Activated T-cell treated with anti-CD3 and anti-CD28 coated beads for 48 hours (primary cell): ENCODE measurements around the gene TXNDC17.
"Not testable (repeated sequence)": the region's sequence is repeated elsewhere in the genome, so short reads cannot be mapped to it uniquely, and the experiment has no call there.

Experiments
- DNase-seq: peaks from one replicate; pipeline ENCODE4 v3.0.0-alpha.2; 2020; ENCODE audit warnings: low read depth

Gene TXNDC17

GRCh38 chr17:6637458-6637840 is 3.4 kb upstream of the TXNDC17 start:
- no peak for DNase-seq

- no peak for DNase-seq
Measured at GRCh38 chr17:6638046-6638908, 2.6 kb upstream of the TXNDC17 start.

- no peak for DNase-seq
Measured at GRCh38 chr17:6639014-6639585, 1.8 kb upstream of the TXNDC17 start.

GRCh38 chr17:6639586-6640535 is 999 bp upstream of the TXNDC17 start:
- DNase-seq: peak; percentile 36

- no peak for DNase-seq
Measured at GRCh38 chr17:6641247-6641863, 495 bp downstream of the TXNDC17 start.

- no peak for DNase-seq
Measured at GRCh38 chr17:6642592-6642991, 1.7 kb downstream of the TXNDC17 start.

GRCh38 chr17:6643451-6644125 is 2.7 kb downstream of the TXNDC17 start:
- DNase-seq: no peak

- no peak for DNase-seq
Measured at GRCh38 chr17:6648181-6648580, 7.3 kb downstream of the TXNDC17 start.

- peak; percentile 95 for DNase-seq
Measured at GRCh38 chr17:6651354-6651918, 10.6 kb downstream of the TXNDC17 start, which contains the start of the genes C17orf100 and MED31. C17orf100 (plus strand) TSS chr17:6651762; CDS start chr17:6651914, 152 bp downstream. MED31 (minus strand) TSS chr17:6651605; CDS start chr17:6651528, 77 bp downstream.

- DNase-seq: peak; percentile 25
Measured at GRCh38 chr17:6651919-6652452, 11.1 kb downstream of the TXNDC17 start.

- no peak for DNase-seq
Measured at GRCh38 chr17:6654841-6655731, 14.2 kb downstream of the TXNDC17 start.

- DNase-seq: not testable (repeated sequence)
Measured at GRCh38 chr17:6655732-6656361, 15.0 kb downstream of the TXNDC17 start.

- DNase-seq: peak; percentile 49
Measured at GRCh38 chr17:6656797-6657632, 16.2 kb downstream of the TXNDC17 start.

- DNase-seq: no peak
Measured at GRCh38 chr17:6657633-6658287, 16.9 kb downstream of the TXNDC17 start.

GRCh38 chr17:6658411-6658810 is 17.6 kb downstream of the TXNDC17 start:
- not testable (repeated sequence) for DNase-seq

GRCh38 chr17:6660101-6660500 is 19.2 kb downstream of the TXNDC17 start:
- no peak for DNase-seq

- DNase-seq: no peak
Measured at GRCh38 chr17:6660805-6661463, 20.1 kb downstream of the TXNDC17 start.
